HepG2 (cell line): ENCODE data around the gene PSMA7. TPM values are rescaled to one million over a fixed set of nuclear protein-coding genes. Genes with fewer than 3 reads are reported as not detected.

Experiments
- CHD4 ChIP-seq: fragments of 200-600 bp; sonication (generic); IDR thresholded peaks from 2 replicates; pipeline ENCODE4 v1.7.0; 2017; ENCODE audit warnings: mild to moderate bottlenecking, low read length, borderline replicate concordance
- HDAC2 ChIP-seq: sonication (generic); formaldehyde crosslinking; IDR thresholded peaks from 2 replicates; pipeline ENCODE4 v1.4.0; 2020; ENCODE audit warnings: missing genetic modification reagents
- HNF4A ChIP-seq: sonication (generic); formaldehyde crosslinking; IDR thresholded peaks from 2 replicates; pipeline ENCODE4 v1.4.0; 2020; ENCODE audit warnings: missing genetic modification reagents
- KDM5B ChIP-seq: sonication (generic); formaldehyde crosslinking; IDR thresholded peaks from 2 replicates; pipeline ENCODE4 v1.4.0; 2020; ENCODE audit warnings: missing genetic modification reagents, mild to moderate bottlenecking, borderline replicate concordance
- KMT2A ChIP-seq: sonication (generic); formaldehyde crosslinking; IDR thresholded peaks from 2 replicates; pipeline ENCODE4 v1.4.0; 2020; ENCODE audit warnings: missing genetic modification reagents
- MIXL1 ChIP-seq: IDR thresholded peaks from 2 replicates; pipeline ENCODE4 v1.6.1; 2016
- POLR2A ChIP-seq, 2 experiments: IDR thresholded peaks; 2 replicates each; pipeline ENCODE4 v1.6.1; 2011; ENCODE audit warnings: low read depth in 2 of 2, low read length in 2 of 2, mild to moderate bottlenecking in 1 of 2, moderate library complexity in 1 of 2; ENCODE audit not compliant: insufficient read depth in 1 of 2
- POLR2G ChIP-seq: fragments of 200-400 bp; formaldehyde crosslinking; IDR thresholded peaks from 2 replicates; pipeline ENCODE4 v1.6.1; 2018; ENCODE audit warnings: mild to moderate bottlenecking, low read depth, low read length, moderate library complexity
- SALL1 ChIP-seq: sonication (generic); formaldehyde crosslinking; IDR thresholded peaks from 2 replicates; pipeline ENCODE4 v1.8.0; 2022; ENCODE audit warnings: mild to moderate bottlenecking, missing genetic modification reagents
- SNAI1 ChIP-seq: sonication (generic); formaldehyde crosslinking; IDR thresholded peaks from 2 replicates; pipeline ENCODE4 v1.5.0; 2020; ENCODE audit warnings: mild to moderate bottlenecking, missing genetic modification reagents, borderline replicate concordance
- ZEB1 ChIP-seq: IDR thresholded peaks from 2 replicates; pipeline ENCODE4 v1.6.1; 2012; ENCODE audit warnings: mild to moderate bottlenecking, low read depth, inconsistent platforms; ENCODE audit not compliant: insufficient replicate concordance
- ZFY ChIP-seq: sonication (generic); formaldehyde crosslinking; IDR thresholded peaks from 2 replicates; pipeline ENCODE4 v1.4.0; 2020; ENCODE audit warnings: missing genetic modification reagents
- ZNF350 ChIP-seq: sonication (generic); formaldehyde crosslinking; IDR thresholded peaks from 2 replicates; pipeline ENCODE4 v1.4.0; 2020; ENCODE audit warnings: mild to moderate bottlenecking, low read depth, missing genetic modification reagents, borderline replicate concordance
- ZNF7 ChIP-seq: IDR thresholded peaks from 2 replicates; pipeline ENCODE4 v1.6.1; 2016; ENCODE audit warnings: missing biosample characterization, missing genetic modification reagents
- ZSCAN12 ChIP-seq: sonication (generic); formaldehyde crosslinking; IDR thresholded peaks from 2 replicates; pipeline ENCODE4 v1.9.0; 2021; ENCODE audit warnings: mild to moderate bottlenecking, missing genetic modification reagents
- polyA plus RNA-seq, 8 experiments: library from polyadenylated mRNA; depleted of rRNA in 3 of 8; stranded (reverse) in 7 of 8; unstranded in 1 of 8; fragments of >200 nt; fragmentation: Illumina TruSeq in 4 of 8; extraction: Trizol in 4 of 8; gene quantifications; 2 replicates each; pipeline versions ENCODE4 v1.2.1 to v1.2.3, GENCODE V29; 2011 to 2016; ENCODE audit warnings: low read depth in 4 of 8, missing spikeins in 1 of 8, mixed read lengths in 1 of 8; ENCODE audit not compliant: insufficient read depth in 1 of 8
- total RNA-seq, 5 experiments: library from RNA; depleted of rRNA; stranded (reverse); fragments of >200 nt; fragmentation: Illumina TruSeq; extraction: Trizol; gene quantifications; 2 replicates each; pipeline ENCODE4 v1.2.3, GENCODE V29; 2016; ENCODE audit warnings: low read depth in 1 of 5
- TF ChIP-seq, protein P1 (sequence below): IDR thresholded peaks from 2 replicates; pipeline ENCODE4 v1.6.1; 2018; ENCODE audit warnings: missing genetic modification reagents, mild to moderate bottlenecking, missing compliant biosample characterization
- TF ChIP-seq, protein P2 (sequence below): sonication (generic); formaldehyde crosslinking; IDR thresholded peaks from 2 replicates; pipeline ENCODE4 v1.8.0; 2022; ENCODE audit warnings: mild to moderate bottlenecking, missing genetic modification reagents, moderate library complexity
- TF ChIP-seq, protein P3 (sequence below): sonication (generic); formaldehyde crosslinking; IDR thresholded peaks from 2 replicates; pipeline ENCODE4 v1.5.0; 2020; ENCODE audit warnings: missing genetic modification reagents, mild to moderate bottlenecking, borderline replicate concordance
- TF ChIP-seq, protein P4 (sequence below): sonication (generic); formaldehyde crosslinking; IDR thresholded peaks from 2 replicates; pipeline ENCODE4 v1.8.0; 2022; ENCODE audit warnings: mild to moderate bottlenecking, missing genetic modification reagents; ENCODE audit not compliant: insufficient replicate concordance
- TF ChIP-seq, protein P5 (sequence below): sonication (generic); formaldehyde crosslinking; IDR thresholded peaks from 2 replicates; pipeline ENCODE4 v1.4.0; 2020; ENCODE audit warnings: missing genetic modification reagents, borderline replicate concordance
- TF ChIP-seq, protein P6 (sequence below): sonication (generic); formaldehyde crosslinking; IDR thresholded peaks from 2 replicates; pipeline ENCODE4 v1.8.0; 2022; ENCODE audit warnings: low read depth, missing genetic modification reagents

The PSMA7 gene
- total and polyA plus RNA-seq, 2 of the 13 experiments (the other 11 are each of a cell fraction or from before 2014, with no cell fraction given), result 531 to 631 TPM

DNA sequence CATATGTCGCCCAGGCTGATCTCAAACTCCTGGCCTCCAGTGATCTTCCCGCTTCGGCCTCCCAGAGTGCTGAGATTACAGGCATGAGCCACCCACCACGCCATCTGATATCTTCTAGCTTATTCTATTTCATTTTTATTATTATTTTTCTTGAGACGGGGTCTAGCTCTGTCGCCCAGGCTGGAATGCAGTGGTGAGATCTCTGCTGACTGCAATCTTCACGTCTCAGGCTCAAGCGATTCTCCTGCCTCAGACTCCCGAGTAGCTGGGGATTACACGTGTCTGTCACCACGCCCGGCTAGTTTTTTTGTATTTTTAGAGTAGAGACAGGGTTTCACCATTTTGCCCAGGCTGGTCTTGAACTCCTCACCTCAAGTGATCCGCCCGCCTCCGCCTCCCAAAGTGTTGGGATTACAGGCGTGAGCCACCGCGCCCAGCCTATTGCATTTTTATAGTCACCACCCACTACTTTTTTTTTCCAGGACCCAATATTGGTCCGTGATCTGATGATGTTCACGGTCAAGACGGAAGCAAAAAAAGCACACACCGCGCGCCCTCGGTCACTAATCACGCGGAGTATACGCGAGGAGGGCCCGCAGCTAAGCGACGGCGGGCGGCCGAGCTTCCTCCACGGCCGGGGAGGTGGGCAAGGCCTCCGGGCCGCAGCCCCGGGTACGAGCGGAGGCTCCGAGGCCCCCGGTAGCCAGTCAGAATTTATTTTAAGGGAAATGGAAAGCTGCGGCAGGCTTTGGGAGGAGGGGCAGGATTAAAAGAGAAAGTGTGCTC, 22.0 kb downstream of the PSMA7 start (continued):
- TF ChIP-seq, protein P1, sequence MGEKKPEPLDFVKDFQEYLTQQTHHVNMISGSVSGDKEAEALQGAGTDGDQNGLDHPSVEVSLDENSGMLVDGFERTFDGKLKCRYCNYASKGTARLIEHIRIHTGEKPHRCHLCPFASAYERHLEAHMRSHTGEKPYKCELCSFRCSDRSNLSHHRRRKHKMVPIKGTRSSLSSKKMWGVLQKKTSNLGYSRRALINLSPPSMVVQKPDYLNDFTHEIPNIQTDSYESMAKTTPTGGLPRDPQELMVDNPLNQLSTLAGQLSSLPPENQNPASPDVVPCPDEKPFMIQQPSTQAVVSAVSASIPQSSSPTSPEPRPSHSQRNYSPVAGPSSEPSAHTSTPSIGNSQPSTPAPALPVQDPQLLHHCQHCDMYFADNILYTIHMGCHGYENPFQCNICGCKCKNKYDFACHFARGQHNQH (CRISPR knock-in tag), result peak; percentile 26; the same call in 1 of the 2 replicates
- TF ChIP-seq CHD4 (peak; percentile 80; the same call in 1 of the 2 replicates), POLR2G (peak; percentile 77), SALL1 (CRISPR knock-in tag) (peak; percentile 76; the same call in 1 of the 2 replicates), ZNF7 (peak; percentile 41; the same call in 1 of the 2 replicates), KDM5B (CRISPR knock-in tag) (0 out of 2 replicates have a peak, but pooled peaks have one; percentile 60), KMT2A (CRISPR knock-in tag) (peak; percentile 72), ZEB1 (peak; percentile 65), POLR2A (IDR thresholded peaks at IDR 0.05; ENCODE audit: insufficient read depth in 1 of 2, low read depth in 2 of 2, low read length in 2 of 2) (peak; percentile 65 to 69), SNAI1 (CRISPR knock-in tag) (peak; percentile 38; the same call in 1 of the 2 replicates), HDAC2 (CRISPR knock-in tag) (peak; percentile 60), MIXL1 (CRISPR knock-in tag) (0 out of 2 replicates have a peak, but pooled peaks have one; percentile 32), ZFY (CRISPR knock-in tag) (peak; percentile 78), ZNF350 (peak; percentile 65; the same call in 1 of the 2 replicates), ZSCAN12 (CRISPR knock-in tag) (no peak), HNF4A (CRISPR knock-in tag) (no peak)
- TF ChIP-seq, protein P2, sequence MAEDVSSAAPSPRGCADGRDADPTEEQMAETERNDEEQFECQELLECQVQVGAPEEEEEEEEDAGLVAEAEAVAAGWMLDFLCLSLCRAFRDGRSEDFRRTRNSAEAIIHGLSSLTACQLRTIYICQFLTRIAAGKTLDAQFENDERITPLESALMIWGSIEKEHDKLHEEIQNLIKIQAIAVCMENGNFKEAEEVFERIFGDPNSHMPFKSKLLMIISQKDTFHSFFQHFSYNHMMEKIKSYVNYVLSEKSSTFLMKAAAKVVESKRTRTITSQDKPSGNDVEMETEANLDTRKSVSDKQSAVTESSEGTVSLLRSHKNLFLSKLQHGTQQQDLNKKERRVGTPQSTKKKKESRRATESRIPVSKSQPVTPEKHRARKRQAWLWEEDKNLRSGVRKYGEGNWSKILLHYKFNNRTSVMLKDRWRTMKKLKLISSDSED (CRISPR knock-in tag), result no peak
- TF ChIP-seq, protein P3, sequence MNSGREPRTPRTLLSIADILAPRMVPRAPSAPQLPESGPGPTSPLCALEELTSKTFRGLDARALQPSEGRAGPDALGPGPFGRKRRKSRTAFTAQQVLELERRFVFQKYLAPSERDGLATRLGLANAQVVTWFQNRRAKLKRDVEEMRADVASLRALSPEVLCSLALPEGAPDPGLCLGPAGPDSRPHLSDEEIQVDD (CRISPR knock-in tag), result no peak; the same call in 1 of the 2 replicates
- TF ChIP-seq, protein P4, sequence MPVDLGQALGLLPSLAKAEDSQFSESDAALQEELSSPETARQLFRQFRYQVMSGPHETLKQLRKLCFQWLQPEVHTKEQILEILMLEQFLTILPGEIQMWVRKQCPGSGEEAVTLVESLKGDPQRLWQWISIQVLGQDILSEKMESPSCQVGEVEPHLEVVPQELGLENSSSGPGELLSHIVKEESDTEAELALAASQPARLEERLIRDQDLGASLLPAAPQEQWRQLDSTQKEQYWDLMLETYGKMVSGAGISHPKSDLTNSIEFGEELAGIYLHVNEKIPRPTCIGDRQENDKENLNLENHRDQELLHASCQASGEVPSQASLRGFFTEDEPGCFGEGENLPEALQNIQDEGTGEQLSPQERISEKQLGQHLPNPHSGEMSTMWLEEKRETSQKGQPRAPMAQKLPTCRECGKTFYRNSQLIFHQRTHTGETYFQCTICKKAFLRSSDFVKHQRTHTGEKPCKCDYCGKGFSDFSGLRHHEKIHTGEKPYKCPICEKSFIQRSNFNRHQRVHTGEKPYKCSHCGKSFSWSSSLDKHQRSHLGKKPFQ (CRISPR knock-in tag), result no peak
- TF ChIP-seq, protein P5, sequence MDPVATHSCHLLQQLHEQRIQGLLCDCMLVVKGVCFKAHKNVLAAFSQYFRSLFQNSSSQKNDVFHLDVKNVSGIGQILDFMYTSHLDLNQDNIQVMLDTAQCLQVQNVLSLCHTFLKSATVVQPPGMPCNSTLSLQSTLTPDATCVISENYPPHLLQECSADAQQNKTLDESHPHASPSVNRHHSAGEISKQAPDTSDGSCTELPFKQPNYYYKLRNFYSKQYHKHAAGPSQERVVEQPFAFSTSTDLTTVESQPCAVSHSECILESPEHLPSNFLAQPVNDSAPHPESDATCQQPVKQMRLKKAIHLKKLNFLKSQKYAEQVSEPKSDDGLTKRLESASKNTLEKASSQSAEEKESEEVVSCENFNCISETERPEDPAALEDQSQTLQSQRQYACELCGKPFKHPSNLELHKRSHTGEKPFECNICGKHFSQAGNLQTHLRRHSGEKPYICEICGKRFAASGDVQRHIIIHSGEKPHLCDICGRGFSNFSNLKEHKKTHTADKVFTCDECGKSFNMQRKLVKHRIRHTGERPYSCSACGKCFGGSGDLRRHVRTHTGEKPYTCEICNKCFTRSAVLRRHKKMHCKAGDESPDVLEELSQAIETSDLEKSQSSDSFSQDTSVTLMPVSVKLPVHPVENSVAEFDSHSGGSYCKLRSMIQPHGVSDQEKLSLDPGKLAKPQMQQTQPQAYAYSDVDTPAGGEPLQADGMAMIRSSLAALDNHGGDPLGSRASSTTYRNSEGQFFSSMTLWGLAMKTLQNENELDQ (CRISPR knock-in tag), result no peak
- TF ChIP-seq, protein P6, sequence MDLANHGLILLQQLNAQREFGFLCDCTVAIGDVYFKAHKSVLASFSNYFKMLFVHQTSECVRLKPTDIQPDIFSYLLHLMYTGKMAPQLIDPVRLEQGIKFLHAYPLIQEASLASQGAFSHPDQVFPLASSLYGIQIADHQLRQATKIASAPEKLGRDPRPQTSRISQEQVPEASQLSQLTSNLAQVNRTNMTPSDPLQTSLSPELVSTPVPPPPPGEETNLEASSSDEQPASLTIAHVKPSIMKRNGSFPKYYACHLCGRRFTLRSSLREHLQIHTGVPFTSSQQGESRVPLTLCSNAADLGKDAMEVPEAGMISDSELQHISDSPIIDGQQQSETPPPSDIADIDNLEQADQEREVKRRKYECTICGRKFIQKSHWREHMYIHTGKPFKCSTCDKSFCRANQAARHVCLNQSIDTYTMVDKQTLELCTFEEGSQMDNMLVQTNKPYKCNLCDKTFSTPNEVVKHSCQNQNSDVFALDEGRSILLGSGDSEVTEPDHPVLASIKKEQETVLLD (CRISPR knock-in tag), result peak; percentile 7; the same call in 1 of the 2 replicates
